Aorta (tissue), 5 donors: Measurements from ENCODE around the gene FBXO3. TPM values are rescaled to one million over a fixed set of nuclear protein-coding genes. Genes with fewer than 3 reads are reported as not detected.
"Not testable (repeated sequence)": the region's sequence is repeated elsewhere in the genome, so short reads cannot be mapped to it uniquely, and the experiment has no call there.

ENCODE experiments used
- ATAC-seq: fragments of 200-7000 bp; cut with Tn5 transposase; one replicate; pipeline ENCODE4 v1.9.1; 2022; ENCODE audit warnings: moderate library complexity; ENCODE audit not compliant: low FRiP score
- DNase-seq, 2 donors: peaks; one replicate each; pipeline ENCODE4 v3.0.0-alpha.2; 2020
- H3K27ac ChIP-seq, 2 donors: one replicate each; pipeline ENCODE4 v1.5.1; 2013; ENCODE audit warnings: low read length in 2 of 2, mild to moderate bottlenecking in 2 of 2, moderate library complexity in 2 of 2, control low read depth in 1 of 2, inconsistent platforms in 1 of 2, low read depth in 1 of 2
- H3K27me3 ChIP-seq, 2 donors: one replicate each; pipeline ENCODE4 v1.6.1; 2013; ENCODE audit warnings: control low read depth in 1 of 2, low read length in 1 of 2, mild to moderate bottlenecking in 1 of 2, moderate library complexity in 1 of 2; ENCODE audit not compliant: insufficient read depth in 2 of 2, control insufficient read depth in 1 of 2
- H3K36me3 ChIP-seq, 2 donors: one replicate each; pipeline ENCODE4 v1.6.1; 2013; ENCODE audit warnings: control low read depth in 1 of 2, low read length in 1 of 2, mild to moderate bottlenecking in 1 of 2; ENCODE audit not compliant: insufficient read depth in 2 of 2, control insufficient read depth in 1 of 2
- H3K4me1 ChIP-seq, 2 donors: one replicate each; pipeline ENCODE4 v1.6.1; 2013; ENCODE audit warnings: low read length in 2 of 2, control low read depth in 1 of 2, mild to moderate bottlenecking in 1 of 2, moderate library complexity in 1 of 2; ENCODE audit not compliant: insufficient read depth in 2 of 2, control insufficient read depth in 1 of 2
- H3K4me3 ChIP-seq, 2 donors: one replicate each; pipeline ENCODE4 v1.5.1; 2013; ENCODE audit warnings: low read length in 2 of 2, control low read depth in 1 of 2, mild to moderate bottlenecking in 1 of 2
- H3K9me3 ChIP-seq: one replicate; pipeline ENCODE4 v1.6.1; 2013; ENCODE audit warnings: mild to moderate bottlenecking, low read length; ENCODE audit not compliant: control insufficient read depth
- WGBS, 2 donors: extraction: QIAGEN DNeasy Blood & Tissue Kit; methylation state at CpG; one replicate each; pipeline ENCODE4 v1.1.7; 2013; 5-methylcytosine and 5-hydroxymethylcytosine counted together
- intact Hi-C, 2 donors: fragments of 100-400 bp; cut with DNase I; formaldehyde crosslinking; loops; one replicate each; pipeline versions ENCODE4 v1.14.2 to v1.15.0; 2022
- long read RNA-seq, 2 donors: library from polyadenylated mRNA; unstranded; transcript quantifications; one replicate each; pipeline ENCODE4 v2.0.0, GENCODE V29; 2020 to 2021
- polyA plus RNA-seq, 2 donors: library from polyadenylated mRNA; stranded (reverse); fragments of 200-250 nt; gene quantifications; one replicate each; pipeline ENCODE4 v1.2.3, GENCODE V29; 2013
- total RNA-seq, 2 donors: library from RNA; stranded (reverse); fragmentation: NEBNext Ultra II Directional; extraction: Animal tissue kit (Norgen Biotek cat#: 25700); gene quantifications; one replicate each; pipeline ENCODE4 v1.2.1, GENCODE V29; 2021
- donor health status: healthy with polysubstance abuse.
- donor health status: Bipolar disorder and iron deficiency.
- donor health status: DM: no; HTN: no; CAD: no.
- donor health status: DM: no; HTN: no; CAD: no.
- donor health status: DM: yes; HTN: yes; CAD: no.

FBXO3 gene
- total RNA-seq (10 to 100 TPM; 33.7 to 35.8 TPM), polyA plus RNA-seq (10 to 100 TPM; 17.8 to 28.2 TPM)
- long read RNA-seq, donor 1, transcript FBXO3-201 (11 exons, 2,397 nt): major isoform, 53 of 71 reads
- long read RNA-seq, donor 1, partial matches to known transcripts: 5 of 71 reads
- long read RNA-seq, donor 1, other reads (novel, unspliced or antisense): 10 of 71 reads
- long read RNA-seq, donor 2, full-length matches to known transcripts: 18 of 27 reads
- long read RNA-seq, donor 2, partial matches to known transcripts: 4 of 27 reads
- long read RNA-seq, donor 2, other reads (novel, unspliced or antisense): 5 of 27 reads

GRCh38 chr11:33773987-33774735 is at the start of gene FBXO3:
Gene FBXO3, minus strand, starts transcription at chr11:33774520. Its CDS starts 23 bp downstream, at chr11:33774497.
- Histone ChIP-seq H3K9me3 (no peaks in the 10 kb centered on the region), H3K4me3 (peak within 1 kb of the TSS; percentile 75 to 94), H3K27me3 (no peaks in the 10 kb centered on the region), H3K27ac (peak within 1 kb of the TSS in 1 of 2 donors; percentile 84), H3K36me3 (no peaks in the 10 kb centered on the region), H3K4me1 (no peaks in the 10 kb centered on the region)
- intact Hi-C loops: loop anchor here in 1 of 2 donors (2.0 to 5.0 kb wide), 2 partner anchors 37 to 71 kb away; partner anchors contain the start of gene CD59
- DNase-seq (peak; percentile 92 to 94), ATAC-seq (peak; percentile 97)
- WGBS, 2 donors: 0 to 1% methylated on average over 57 to 64 of the region's 64 CpGs

GRCh38 chr11:33822981-33823380 is 48.7 kb upstream of the FBXO3 start:
- WGBS, 2 donors: 35 to 58% methylated on average over 3 of the region's 3 CpGs
- intact Hi-C loops: loop anchor here in 1 of 2 donors (10.0 kb wide), 1 partner anchor 278 kb away; no protein-coding TSS in a partner anchor
- H3K4me1 ChIP-seq: not testable (repeated sequence)

GRCh38 chr11:33819278-33820035 is 45.1 kb upstream of the FBXO3 start:
- intact Hi-C loops: loop anchor here in 1 of 2 donors (10.0 kb wide), 1 partner anchor 275 kb away; no protein-coding TSS in a partner anchor
- Histone ChIP-seq H3K4me3 (no peak overlapping the region), H3K27me3 (no peaks in the 10 kb centered on the region), H3K36me3 (no peaks in the 10 kb centered on the region), H3K4me1 (no peaks in the 10 kb centered on the region), H3K27ac (no peak overlapping the region), H3K9me3 (no peaks in the 10 kb centered on the region)
- no peak for ATAC-seq
- 68 to 71% methylated on average over 16 of the region's 16 CpGs for WGBS, 2 donors
- DNase-seq: no peak

More at GRCh38 chr11:33822981-33823380, 48.7 kb upstream of the FBXO3 start:
- not testable (repeated sequence) for H3K36me3 ChIP-seq, H3K4me3 ChIP-seq, H3K27me3 ChIP-seq, H3K9me3 ChIP-seq, ATAC-seq, DNase-seq, H3K27ac ChIP-seq

GRCh38 chr11:33808228-33808828 is 34.0 kb upstream of the FBXO3 start:
- Histone ChIP-seq H3K4me3 (no peak overlapping the region), H3K9me3 (no peaks in the 10 kb centered on the region), H3K36me3 (no peaks in the 10 kb centered on the region), H3K4me1 (no peaks in the 10 kb centered on the region), H3K27me3 (no peaks in the 10 kb centered on the region), H3K27ac (no peak overlapping the region)
- ATAC-seq: peak; percentile 91
- intact Hi-C loops: no loop called here
- peak; percentile 88 to 95 for DNase-seq
- 26 to 28% methylated on average over 12 of the region's 12 CpGs for WGBS, 2 donors

GRCh38 chr11:33804471-33804870 is 30.2 kb upstream of the FBXO3 start:
- H3K4me1 ChIP-seq: no peaks in the 10 kb centered on the region
- no peaks in the 10 kb centered on the region for H3K27me3 ChIP-seq
- ATAC-seq (no peak), DNase-seq (no peak)
- no peak overlapping the region for H3K27ac ChIP-seq
- no peak overlapping the region for H3K4me3 ChIP-seq
- intact Hi-C loops: no loop called here
- WGBS, 2 donors: 70 to 82% methylated on average over 2 of the region's 2 CpGs
- H3K9me3 ChIP-seq: no peaks in the 10 kb centered on the region
- no peaks in the 10 kb centered on the region for H3K36me3 ChIP-seq

- DNase-seq (peak; percentile 62 to 82), ATAC-seq (peak; percentile 81)
- no peaks in the 10 kb centered on the region for H3K27me3 ChIP-seq
- no peak overlapping the region for H3K4me3 ChIP-seq
- H3K36me3 ChIP-seq: no peaks in the 10 kb centered on the region
- H3K4me1 ChIP-seq: no peaks in the 10 kb centered on the region
- H3K9me3 ChIP-seq: no peaks in the 10 kb centered on the region
- no peak overlapping the region for H3K27ac ChIP-seq
- intact Hi-C loops: no loop called here
- WGBS, 2 donors: 6 to 7% methylated on average over 18 of the region's 18 CpGs
Measured at GRCh38 chr11:33802194-33802950, 28.1 kb upstream of the FBXO3 start.

- no peaks in the 10 kb centered on the region for H3K36me3 ChIP-seq
- no peaks in the 10 kb centered on the region for H3K27me3 ChIP-seq
- intact Hi-C loops: no loop called here
- no peak overlapping the region for H3K27ac ChIP-seq
- ATAC-seq (no peak), DNase-seq (no peak)
- H3K4me1 ChIP-seq: no peaks in the 10 kb centered on the region
- H3K4me3 ChIP-seq: no peak overlapping the region
- 40 to 48% methylated on average over 7 of the region's 7 CpGs for WGBS, 2 donors
- H3K9me3 ChIP-seq: no peaks in the 10 kb centered on the region
Measured at GRCh38 chr11:33801821-33802193, 27.5 kb upstream of the FBXO3 start.

- WGBS, 2 donors: 95 to 96% methylated on average over 3 of the region's 3 CpGs
- Histone ChIP-seq H3K27ac (no peak overlapping the region), H3K36me3 (no peaks in the 10 kb centered on the region), H3K4me1 (no peaks in the 10 kb centered on the region), H3K27me3 (no peaks in the 10 kb centered on the region), H3K9me3 (no peaks in the 10 kb centered on the region), H3K4me3 (no peak overlapping the region)
- no peak for ATAC-seq
- no peak for DNase-seq
- intact Hi-C loops: no loop called here
Measured at GRCh38 chr11:33797879-33798278, 23.6 kb upstream of the FBXO3 start.
